ENCODE data around the gene AFF3.

GRCh38 chr2:99595373-99595772 is 547.0 kb downstream of the AFF3 start:
- TF ChIP-seq, protein P1, sequence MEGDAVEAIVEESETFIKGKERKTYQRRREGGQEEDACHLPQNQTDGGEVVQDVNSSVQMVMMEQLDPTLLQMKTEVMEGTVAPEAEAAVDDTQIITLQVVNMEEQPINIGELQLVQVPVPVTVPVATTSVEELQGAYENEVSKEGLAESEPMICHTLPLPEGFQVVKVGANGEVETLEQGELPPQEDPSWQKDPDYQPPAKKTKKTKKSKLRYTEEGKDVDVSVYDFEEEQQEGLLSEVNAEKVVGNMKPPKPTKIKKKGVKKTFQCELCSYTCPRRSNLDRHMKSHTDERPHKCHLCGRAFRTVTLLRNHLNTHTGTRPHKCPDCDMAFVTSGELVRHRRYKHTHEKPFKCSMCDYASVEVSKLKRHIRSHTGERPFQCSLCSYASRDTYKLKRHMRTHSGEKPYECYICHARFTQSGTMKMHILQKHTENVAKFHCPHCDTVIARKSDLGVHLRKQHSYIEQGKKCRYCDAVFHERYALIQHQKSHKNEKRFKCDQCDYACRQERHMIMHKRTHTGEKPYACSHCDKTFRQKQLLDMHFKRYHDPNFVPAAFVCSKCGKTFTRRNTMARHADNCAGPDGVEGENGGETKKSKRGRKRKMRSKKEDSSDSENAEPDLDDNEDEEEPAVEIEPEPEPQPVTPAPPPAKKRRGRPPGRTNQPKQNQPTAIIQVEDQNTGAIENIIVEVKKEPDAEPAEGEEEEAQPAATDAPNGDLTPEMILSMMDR (IDR thresholded peaks at IDR 0.05) = no peak
- TF ChIP-seq ZFX (IDR thresholded peaks at IDR 0.05; ENCODE audit: borderline replicate concordance) = no peak

All from 22Rv1 (cell line).